Muscle layer of colon (tissue), 2 donors: Measurements from ENCODE around the gene PHYH.
"Not testable (repeated sequence)": the region's sequence is repeated elsewhere in the genome, so short reads cannot be mapped to it uniquely, and the experiment has no call there.

Experiments used
- H3K27ac ChIP-seq: one replicate; pipeline ENCODE4 v1.7.0; 2013; ENCODE audit warnings: low read depth, mild to moderate bottlenecking, low read length, moderate library complexity
- H3K27me3 ChIP-seq, 2 donors: one replicate each; pipeline ENCODE4 v1.7.0; 2013; ENCODE audit warnings: low read length in 2 of 2, mild to moderate bottlenecking in 2 of 2; ENCODE audit not compliant: insufficient read depth in 2 of 2, control insufficient read depth in 1 of 2
- H3K36me3 ChIP-seq: one replicate; pipeline ENCODE4 v1.7.0; 2013; ENCODE audit warnings: mild to moderate bottlenecking, low read length; ENCODE audit not compliant: insufficient read depth
- H3K4me1 ChIP-seq: one replicate; pipeline ENCODE4 v1.7.0; 2013; ENCODE audit warnings: mild to moderate bottlenecking, low read length; ENCODE audit not compliant: insufficient read depth
- H3K4me3 ChIP-seq, 2 donors: one replicate each; pipeline ENCODE4 v1.7.0; 2013; ENCODE audit warnings: low read length in 2 of 2, low read depth in 1 of 2, mild to moderate bottlenecking in 1 of 2, moderate library complexity in 1 of 2
- H3K9ac ChIP-seq: one replicate; pipeline ENCODE4 v1.7.0; 2013; ENCODE audit warnings: low read length
- H3K9me3 ChIP-seq: one replicate; pipeline ENCODE4 v1.7.0; 2013; ENCODE audit warnings: mild to moderate bottlenecking, low read length
- donor health status: abdominal sarcoma.
- donor health status: Adenocarcinoma of cecum.

The PHYH gene

GRCh38 chr10:13236638-13237037 lies 63.2 kb downstream of the PHYH start:
- Histone ChIP-seq H3K27me3 (no peaks in the 10 kb centered on the region), H3K4me3 (no peak overlapping the region), H3K9me3 (no peaks in the 10 kb centered on the region), H3K27ac (no peak overlapping the region), H3K36me3 (no peaks in the 10 kb centered on the region), H3K4me1 (no peaks in the 10 kb centered on the region), H3K9ac (no peak overlapping the region)

- not testable (repeated sequence) for H3K9me3 ChIP-seq, H3K27ac ChIP-seq, H3K36me3 ChIP-seq, H3K9ac ChIP-seq, H3K27me3 ChIP-seq, H3K4me1 ChIP-seq, H3K4me3 ChIP-seq
Observed at GRCh38 chr10:13234736-13235135, 65.1 kb downstream of the PHYH start.

- Histone ChIP-seq H3K27ac (no peak within 1 kb of the TSS), H3K27me3 (no peaks in the 10 kb centered on the region), H3K36me3 (no peaks in the 10 kb centered on the region)
Observed at GRCh38 chr10:13234172-13234571, 65.7 kb downstream of the PHYH start, which contains the start of gene UCMA. Gene UCMA (minus strand): TSS chr10:13234374. CDS start chr10:13234258, 116 bp downstream.

GRCh38 chr10:13233358-13233757 lies 66.5 kb downstream of the PHYH start:
- no peak overlapping the region for H3K4me3 ChIP-seq
- H3K4me1 ChIP-seq, result no peaks in the 10 kb centered on the region
- no peaks in the 10 kb centered on the region for H3K36me3 ChIP-seq
- H3K27me3 ChIP-seq, result no peaks in the 10 kb centered on the region
- no peaks in the 10 kb centered on the region for H3K9me3 ChIP-seq
- H3K9ac ChIP-seq, result no peak overlapping the region
- H3K27ac ChIP-seq, result no peak overlapping the region

More at GRCh38 chr10:13234172-13234571, 65.7 kb downstream of the PHYH start, which contains the start of gene UCMA:
- Histone ChIP-seq H3K4me3 (no peak within 1 kb of the TSS), H3K9ac (no peak within 1 kb of the TSS), H3K9me3 (no peaks in the 10 kb centered on the region), H3K4me1 (no peaks in the 10 kb centered on the region)

GRCh38 chr10:13231808-13232207 lies 68.1 kb downstream of the PHYH start:
- H3K27ac ChIP-seq, result no peak overlapping the region
- no peak overlapping the region for H3K4me3 ChIP-seq
- H3K4me1 ChIP-seq, result no peaks in the 10 kb centered on the region
- H3K27me3 ChIP-seq, result no peaks in the 10 kb centered on the region
- no peaks in the 10 kb centered on the region for H3K9me3 ChIP-seq
- H3K9ac ChIP-seq, result no peak overlapping the region
- no peaks in the 10 kb centered on the region for H3K36me3 ChIP-seq

GRCh38 chr10:13231190-13231589 lies 68.7 kb downstream of the PHYH start:
- no peak overlapping the region for H3K4me3 ChIP-seq
- H3K4me1 ChIP-seq, result no peaks in the 10 kb centered on the region
- H3K27me3 ChIP-seq, result no peaks in the 10 kb centered on the region
- H3K9me3 ChIP-seq, result no peaks in the 10 kb centered on the region
- H3K36me3 ChIP-seq, result no peaks in the 10 kb centered on the region
- H3K27ac ChIP-seq, result no peak overlapping the region
- no peak overlapping the region for H3K9ac ChIP-seq
